Cardiac fibroblast (primary cell): ENCODE results near the gene NBPF14.
"Not testable (repeated sequence)": the region's sequence is repeated elsewhere in the genome, so short reads cannot be mapped to it uniquely, and the experiment has no call there.

ENCODE experiments used
- DNase-seq, 2 donors: peaks; one replicate each; pipeline versions ENCODE4 v3.0.0 to v3.0.0-alpha.2; 2010; ENCODE audit warnings: low read depth in 2 of 2
- H3K4me3 ChIP-seq, 2 donors: replicated peaks in 1 of 2; 1 replicate in 1 of 2; 2 replicates in 1 of 2; pipeline ENCODE4 v1.5.1; 2011; ENCODE audit warnings: low read depth in 2 of 2, low read length in 2 of 2, mild to moderate bottlenecking in 2 of 2, moderate library complexity in 1 of 2

The NBPF14 gene

GRCh38 chr1:148595911-148596310 lies at the start of gene NBPF14:
Gene NBPF14, minus strand, starts transcription at chr1:148596011. Its CDS starts 294 bp downstream, at chr1:148595717.
- H3K4me3 ChIP-seq, result not testable (repeated sequence)

GRCh38 chr1:148625451-148625850 lies 29.6 kb upstream of the NBPF14 start:
- H3K4me3 ChIP-seq, result not testable (repeated sequence)

More at GRCh38 chr1:148595911-148596310, at the start of gene NBPF14:
- DNase-seq, result not testable (repeated sequence)

GRCh38 chr1:148618216-148618615 lies 22.4 kb upstream of the NBPF14 start:
- not testable (repeated sequence) for DNase-seq

More at GRCh38 chr1:148625451-148625850, 29.6 kb upstream of the NBPF14 start:
- not testable (repeated sequence) for DNase-seq

GRCh38 chr1:148605266-148605665 lies 9.5 kb upstream of the NBPF14 start:
- not testable (repeated sequence) for H3K4me3 ChIP-seq
- peak; percentile 4 to 63 for DNase-seq

More at GRCh38 chr1:148618216-148618615, 22.4 kb upstream of the NBPF14 start:
- H3K4me3 ChIP-seq, result not testable (repeated sequence)

GRCh38 chr1:148595360-148595759 lies 451 bp downstream of the NBPF14 start:
- not testable (repeated sequence) for DNase-seq, H3K4me3 ChIP-seq

- not testable (repeated sequence) for H3K4me3 ChIP-seq, DNase-seq
Measured at GRCh38 chr1:148591098-148591497, 4.7 kb downstream of the NBPF14 start.

GRCh38 chr1:148532158-148532557 lies 63.7 kb downstream of the NBPF14 start:
- DNase-seq, H3K4me3 ChIP-seq: not testable (repeated sequence)

- peak overlapping the region; percentile 8 to 26 for H3K4me3 ChIP-seq
- peak; percentile 43 to 84 for DNase-seq
Measured at GRCh38 chr1:148529101-148529567, 66.7 kb downstream of the NBPF14 start.

GRCh38 chr1:148528591-148528990 lies 67.2 kb downstream of the NBPF14 start:
- not testable (repeated sequence) for H3K4me3 ChIP-seq

GRCh38 chr1:148526587-148526986 lies 69.2 kb downstream of the NBPF14 start:
- H3K4me3 ChIP-seq, DNase-seq: not testable (repeated sequence)

More at GRCh38 chr1:148528591-148528990, 67.2 kb downstream of the NBPF14 start:
- not testable (repeated sequence) for DNase-seq

GRCh38 chr1:148523205-148524144 lies 72.3 kb downstream of the NBPF14 start:
- not testable (repeated sequence) for DNase-seq

GRCh38 chr1:148522561-148523204 lies 73.1 kb downstream of the NBPF14 start:
- peak; percentile 98 to 99 for DNase-seq
- H3K4me3 ChIP-seq, result peak overlapping the region; percentile 30 to 44

More at GRCh38 chr1:148523205-148524144, 72.3 kb downstream of the NBPF14 start:
- H3K4me3 ChIP-seq, result not testable (repeated sequence)

GRCh38 chr1:148522072-148522471 lies 73.7 kb downstream of the NBPF14 start:
- DNase-seq, result peak; percentile 90 to 91
- H3K4me3 ChIP-seq, result peak overlapping the region; percentile 21 to 26

- not testable (repeated sequence) for H3K4me3 ChIP-seq, DNase-seq
Measured at GRCh38 chr1:148514310-148514709, 81.5 kb downstream of the NBPF14 start.

- DNase-seq, result peak; percentile 5 to 70
- H3K4me3 ChIP-seq, result not testable (repeated sequence)
Measured at GRCh38 chr1:148512571-148513184, 83.1 kb downstream of the NBPF14 start.

- H3K4me3 ChIP-seq, DNase-seq: not testable (repeated sequence)
Measured at GRCh38 chr1:148493933-148494332, 101.9 kb downstream of the NBPF14 start.

GRCh38 chr1:148483029-148483428 lies 112.8 kb downstream of the NBPF14 start, which contains the start of gene PPIAL4G:
Gene PPIAL4G, minus strand, starts transcription at chr1:148483302. Its CDS starts 50 bp downstream, at chr1:148483252.
- not testable (repeated sequence) for DNase-seq, H3K4me3 ChIP-seq
